ENCODE results near the gene CTBP2.

Gene CTBP2

DNA sequence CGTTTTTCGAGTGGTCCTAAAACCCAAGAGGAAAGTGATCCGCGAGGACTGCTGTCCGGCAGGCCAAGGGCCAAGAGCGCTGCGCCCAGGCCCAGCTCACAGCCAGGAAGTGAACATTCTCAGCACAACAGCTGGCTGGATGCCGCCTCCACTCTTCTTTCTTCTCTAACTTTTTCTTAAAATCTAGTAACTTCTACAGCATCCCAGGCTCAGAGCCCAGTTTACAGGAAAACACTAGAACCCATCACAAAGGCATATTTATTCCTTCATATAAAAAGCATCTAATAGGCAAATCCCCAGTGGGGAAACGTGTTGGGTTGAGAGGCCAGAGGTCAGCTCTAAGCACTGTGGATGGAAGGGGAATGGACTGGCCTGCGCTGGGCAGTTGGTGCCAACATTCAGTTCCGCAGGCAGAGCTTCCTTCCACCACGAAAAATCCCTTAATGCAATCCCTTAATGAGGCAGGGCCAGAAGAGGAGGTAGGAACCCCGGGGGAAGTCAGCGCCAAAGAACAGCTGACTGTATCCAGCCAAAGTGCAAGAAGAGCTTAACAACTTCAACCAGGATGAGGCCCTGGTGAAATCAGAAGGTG lies 143.7 kb downstream of the CTBP2 start:
- no peak for DNase-seq

DNA sequence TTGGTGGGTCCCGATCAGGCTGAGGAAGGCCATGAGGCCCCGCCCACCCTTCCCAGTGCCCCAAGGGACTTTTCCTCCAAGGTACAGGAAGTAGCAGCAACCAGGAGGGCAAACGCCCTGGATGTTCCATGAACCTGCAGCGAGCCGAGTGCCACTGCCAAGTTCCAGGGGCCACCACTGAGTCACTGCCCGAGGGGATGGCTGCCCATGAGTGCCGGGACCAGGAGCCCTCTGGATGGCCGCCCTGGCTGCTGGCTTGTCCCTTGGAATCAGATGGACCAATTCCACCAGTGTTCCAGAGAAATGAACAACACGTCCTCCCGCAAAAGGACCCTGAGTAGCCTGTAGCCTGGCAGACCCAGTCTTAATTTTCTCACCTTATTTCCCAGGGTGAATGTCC lies 144.2 kb downstream of the CTBP2 start:
- DNase-seq = no peak

DNA sequence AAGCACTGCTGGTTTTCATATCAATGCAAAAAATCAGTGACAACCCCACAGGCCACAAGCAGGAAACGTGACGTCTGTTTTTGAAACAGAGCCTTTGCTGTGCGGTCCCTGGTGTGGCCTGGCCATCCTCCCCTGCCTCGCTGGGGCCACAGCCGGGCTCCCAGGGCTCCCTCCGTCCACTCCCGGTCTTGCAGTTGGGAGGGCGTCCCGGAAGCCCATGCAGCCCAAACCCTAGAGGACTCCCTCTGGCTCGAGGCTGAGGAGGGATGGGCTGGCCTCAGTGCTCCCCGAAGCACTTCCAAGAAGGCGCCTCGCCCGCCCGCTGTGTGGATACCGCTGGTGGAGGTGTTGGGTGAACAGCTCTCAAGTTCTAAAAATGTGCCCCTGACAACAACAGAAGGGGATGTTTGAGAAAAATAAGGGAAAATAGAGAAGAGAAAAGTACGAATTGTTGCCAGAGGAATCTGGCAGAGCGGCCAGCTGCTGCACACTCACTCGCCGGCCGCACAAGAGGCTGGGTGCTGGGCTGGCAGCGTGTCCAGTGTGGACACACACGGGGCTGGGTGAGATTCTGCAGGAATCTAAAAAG lies 144.9 kb downstream of the CTBP2 start:
- DNase-seq = no peak

DNA sequence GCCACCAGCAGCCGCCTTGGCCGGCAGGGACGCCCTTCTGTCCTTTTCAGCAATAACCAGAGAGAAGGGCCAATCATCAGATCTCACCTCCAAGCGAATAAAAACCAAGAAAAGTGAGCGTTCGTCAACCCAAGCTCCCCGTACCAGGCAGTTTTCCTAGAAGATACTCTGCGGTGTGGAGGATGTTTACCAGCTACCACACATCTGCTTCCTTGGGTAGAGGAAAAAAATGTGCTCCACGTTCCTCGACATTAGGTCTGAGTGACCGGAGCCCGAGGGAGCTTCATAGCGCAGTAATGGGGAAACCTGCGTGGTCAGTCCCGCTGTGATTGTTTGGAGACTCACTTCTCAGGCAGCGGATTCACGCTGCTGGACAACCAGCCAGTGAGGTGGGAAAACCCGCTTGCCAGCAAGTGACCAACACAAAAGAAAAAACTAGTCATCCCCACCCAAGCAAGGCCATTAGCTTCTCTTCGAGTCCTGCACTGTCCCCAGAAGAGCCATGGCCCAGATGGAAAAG lies 145.5 kb downstream of the CTBP2 start:
- no peak for DNase-seq

DNA sequence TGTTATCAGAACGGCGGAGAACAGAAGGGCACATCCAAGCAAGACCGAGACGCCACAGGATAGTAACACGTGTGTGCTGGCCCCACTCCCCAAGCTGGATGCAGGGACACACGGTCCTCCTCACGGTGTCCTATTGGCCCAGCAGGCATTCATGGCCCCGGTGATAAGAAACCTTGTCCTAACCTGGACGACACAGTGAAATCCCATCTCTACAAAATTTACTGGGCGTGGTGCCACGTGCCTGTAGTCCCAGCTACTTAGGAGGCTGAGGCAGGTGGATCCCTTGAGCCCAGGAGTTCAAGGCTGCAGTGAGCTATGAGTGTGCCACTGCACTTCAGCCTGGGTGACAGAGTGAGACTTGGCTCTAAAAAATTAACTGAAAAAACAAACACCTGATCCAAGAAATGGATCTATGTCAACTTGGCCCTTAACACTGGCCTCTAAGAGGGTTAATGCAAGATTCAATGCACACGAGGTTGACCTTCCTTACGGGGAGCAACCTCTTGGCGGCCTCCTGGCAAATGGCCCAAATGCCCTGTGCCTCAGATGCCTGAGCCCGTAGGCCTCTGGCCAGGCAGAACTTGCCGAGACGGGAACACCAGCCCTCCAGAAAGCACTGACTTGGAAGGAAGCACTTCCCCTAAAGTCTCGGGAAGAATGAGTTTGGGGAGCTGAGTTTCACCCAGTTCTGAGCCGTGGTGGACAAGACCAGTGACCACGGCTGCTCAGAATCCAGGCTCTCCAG lies 146.1 kb downstream of the CTBP2 start:
- no peak for DNase-seq

- no peak for DNase-seq
Observed at GRCh38 chr10:125013529-125013872, 146.9 kb downstream of the CTBP2 start.

DNA sequence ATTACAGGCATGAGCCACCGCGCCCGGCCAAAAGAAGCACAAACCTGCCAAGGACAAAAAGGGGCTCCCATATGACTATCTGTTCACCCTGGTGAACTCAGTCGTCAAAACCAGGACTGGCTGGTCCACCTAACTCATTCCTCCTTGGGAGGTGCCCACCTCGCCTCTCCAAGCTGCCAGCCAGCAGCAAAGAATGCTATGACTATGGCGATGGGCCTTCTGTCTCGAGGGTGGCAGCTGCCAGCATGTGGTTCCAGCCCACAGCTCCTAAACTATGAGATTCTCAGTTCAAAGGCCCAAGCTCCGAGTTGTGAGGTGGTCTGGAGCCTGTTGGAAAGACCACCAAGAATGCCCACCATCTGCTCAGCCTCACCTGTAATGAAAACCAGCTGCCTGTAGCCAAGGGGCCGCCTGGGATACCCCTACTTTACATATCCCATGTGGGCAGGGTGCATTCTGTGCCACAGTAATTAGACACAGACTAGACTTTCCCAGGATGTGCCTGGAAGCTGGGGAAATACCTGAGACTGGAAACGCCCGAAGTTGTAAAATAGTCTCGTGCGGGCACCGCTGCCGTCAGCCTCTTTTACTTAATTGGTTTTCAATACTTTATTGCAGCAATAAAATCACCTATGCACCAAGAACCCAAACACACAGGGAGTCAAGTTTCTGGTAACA lies 147.4 kb downstream of the CTBP2 start:
- no peak for DNase-seq

DNA sequence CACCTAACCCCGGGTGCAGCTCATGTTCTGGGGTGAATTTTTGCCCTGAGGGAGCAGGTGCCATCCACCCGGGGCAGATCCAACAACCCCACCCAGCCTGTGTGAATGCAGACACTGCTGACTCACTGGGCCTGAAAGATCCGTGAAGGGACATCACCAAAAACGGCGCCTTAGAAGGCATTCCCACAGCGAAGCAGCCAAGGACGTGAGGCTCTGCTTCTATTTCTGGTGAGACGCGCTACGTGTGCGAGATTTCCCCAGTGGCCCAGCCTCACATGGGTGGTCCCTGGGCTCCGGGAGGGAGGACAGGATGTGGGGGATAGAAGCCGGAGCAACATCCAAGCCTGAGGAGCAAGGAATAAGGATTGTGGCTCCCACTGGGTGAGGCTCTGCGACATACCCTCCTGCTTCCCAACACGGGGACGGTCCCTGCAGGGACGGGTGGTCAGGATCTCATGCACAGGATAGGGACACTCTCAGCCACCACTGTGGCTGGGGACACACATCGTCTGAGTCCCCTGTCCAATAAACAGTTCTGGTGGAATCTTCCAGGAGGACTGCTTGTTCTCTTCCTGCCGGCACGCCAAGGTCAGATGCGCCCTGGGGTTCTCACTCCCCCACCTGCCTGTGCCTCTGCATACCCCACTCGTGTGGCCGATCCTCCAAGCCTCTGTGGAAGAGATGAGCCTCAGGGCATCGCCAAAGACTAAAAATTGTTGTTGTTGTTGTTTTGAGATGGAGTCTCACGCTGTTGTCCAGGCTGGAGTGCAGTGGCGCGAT lies 148.2 kb downstream of the CTBP2 start:
- DNase-seq = no peak

GRCh38 chr10:125011171-125011925 lies 149.0 kb downstream of the CTBP2 start:
- no peak for DNase-seq

DNA sequence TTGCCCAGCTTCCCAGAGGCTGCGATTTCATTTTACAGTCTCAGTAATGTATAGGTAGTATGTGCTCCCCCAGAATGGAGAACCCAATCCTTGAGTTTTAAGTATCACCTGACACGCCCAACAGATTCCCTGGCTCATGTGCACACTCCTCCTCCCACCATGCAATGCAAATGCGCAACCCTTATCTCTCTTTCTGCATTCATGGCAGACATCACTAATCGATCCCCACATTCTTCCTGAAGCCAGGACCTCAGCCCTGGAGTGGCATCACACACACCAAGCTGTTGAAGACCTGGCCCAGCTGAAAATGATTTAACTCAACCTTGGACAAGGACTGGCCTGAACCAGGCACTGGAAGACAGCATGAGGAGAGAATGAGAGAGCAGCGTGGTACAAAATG lies 150.0 kb downstream of the CTBP2 start:
- no peak for DNase-seq

- DNase-seq = no peak
Observed at GRCh38 chr10:125009661-125010161, 150.7 kb downstream of the CTBP2 start.

DNA sequence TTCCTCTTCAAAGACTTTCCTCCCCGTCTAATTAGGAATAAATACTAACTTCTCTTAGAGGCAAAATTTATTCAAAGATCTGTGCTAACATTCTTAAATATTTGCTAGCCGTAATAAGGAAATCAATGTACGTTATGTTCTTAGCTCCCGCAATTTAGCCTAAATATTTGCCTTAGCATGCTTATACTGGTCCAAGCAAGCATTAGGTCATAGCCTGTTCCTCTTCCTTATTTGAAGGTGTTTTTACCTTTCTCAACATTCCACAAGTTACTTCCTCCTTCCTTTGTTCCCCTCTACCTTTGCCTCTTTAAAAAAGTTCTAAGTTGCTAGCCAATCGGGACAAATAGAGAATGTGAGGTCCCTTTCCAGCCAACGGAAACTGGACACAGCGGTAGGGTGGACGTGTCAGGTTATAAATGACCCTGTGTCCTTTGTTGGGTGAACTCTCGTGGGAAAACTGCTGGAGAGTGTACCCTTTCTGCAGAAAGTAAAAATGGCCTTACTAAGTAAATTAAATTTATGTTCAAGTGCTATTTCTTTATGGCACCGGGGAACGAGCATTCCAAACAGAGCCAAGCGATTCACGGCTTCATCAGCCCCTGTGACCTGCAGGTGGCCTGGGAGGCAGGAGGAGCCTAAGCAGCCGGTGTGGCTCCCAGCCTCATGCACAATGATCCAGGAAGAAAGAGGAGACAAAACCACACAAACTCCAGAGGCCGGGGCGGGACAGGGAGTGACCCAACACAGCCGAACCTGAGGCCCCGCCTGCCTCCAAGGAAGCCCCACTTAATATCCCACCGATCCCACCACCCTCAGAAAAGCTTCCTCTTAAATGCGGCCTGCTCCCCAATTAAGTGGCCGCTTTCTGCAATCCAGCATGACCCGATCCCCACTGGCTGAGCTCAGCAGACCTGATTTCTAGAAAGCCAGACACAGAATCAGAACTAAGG lies 151.4 kb downstream of the CTBP2 start:
- no peak for DNase-seq

GRCh38 chr10:125007436-125007835 lies 152.9 kb downstream of the CTBP2 start:
- DNase-seq = no peak

- no peak for DNase-seq
Observed at GRCh38 chr10:125006921-125007426, 153.4 kb downstream of the CTBP2 start.

DNA sequence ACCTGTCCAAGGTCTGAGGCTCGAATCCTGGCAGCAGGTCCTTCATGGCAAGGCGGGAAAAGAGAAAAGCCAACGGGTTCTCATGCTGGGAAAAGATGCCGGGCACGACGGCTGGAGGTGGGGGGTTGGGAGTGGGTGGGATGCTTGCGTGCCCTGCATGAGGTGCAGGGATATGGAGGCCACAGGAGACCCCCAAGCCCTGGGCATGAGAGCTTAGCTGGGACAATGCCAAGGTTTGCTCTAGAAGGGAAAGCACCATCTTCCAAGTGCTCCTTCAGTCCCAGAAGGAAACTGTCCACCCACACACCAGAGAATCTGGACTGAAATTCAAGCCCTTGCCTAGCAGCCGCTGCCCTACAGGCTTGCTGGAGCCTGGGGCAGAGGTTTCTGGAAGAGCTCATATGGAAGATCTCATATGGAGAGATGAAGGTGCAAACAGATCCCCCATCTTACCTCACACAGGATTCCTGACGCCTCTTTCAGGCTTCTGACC lies 154.1 kb downstream of the CTBP2 start:
- DNase-seq = no peak

- DNase-seq = no peak
Observed at GRCh38 chr10:125005312-125006187, 154.8 kb downstream of the CTBP2 start.

- DNase-seq = no peak
Observed at GRCh38 chr10:125004571-125005311, 155.6 kb downstream of the CTBP2 start.

GRCh38 chr10:125003901-125004467 lies 156.4 kb downstream of the CTBP2 start:
- no peak for DNase-seq
